ENCODE results near the gene SFXN1.

The SFXN1 gene

DNA sequence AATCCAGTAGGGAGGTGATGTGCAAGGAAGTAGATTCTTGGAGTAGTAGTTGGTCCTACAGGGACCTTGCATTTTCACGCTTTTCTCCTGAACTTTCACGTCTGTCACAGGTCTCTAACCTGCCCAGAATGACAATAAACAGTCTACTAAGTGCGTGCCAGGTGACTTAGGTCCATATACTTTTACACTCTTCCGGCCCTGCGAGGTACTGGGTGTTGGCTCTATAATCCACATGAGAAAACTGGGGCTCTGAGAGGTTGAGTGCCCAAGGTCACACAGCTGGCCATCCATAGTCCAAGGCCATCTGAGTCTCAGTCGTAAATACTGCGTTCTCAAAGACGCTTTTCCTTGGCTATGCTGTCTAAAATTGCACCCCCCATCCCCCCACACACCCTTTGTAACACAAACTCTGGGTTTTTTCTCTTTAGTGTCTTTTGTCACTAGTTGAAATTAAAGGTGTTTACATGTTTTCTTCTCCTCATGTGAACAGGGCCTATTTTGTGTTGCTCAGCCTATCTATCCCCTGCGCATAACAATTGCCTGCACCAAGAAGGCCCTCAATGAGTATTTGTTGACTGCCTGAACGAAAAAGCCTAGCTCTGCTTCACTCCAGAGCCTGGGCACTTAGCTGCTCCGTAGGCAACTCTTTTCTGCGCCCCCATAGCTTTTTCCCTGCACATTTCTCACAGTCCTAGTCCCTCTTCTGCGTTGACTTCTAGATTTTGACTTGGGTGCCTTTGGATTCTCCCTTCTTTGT is 943 bp downstream of the SFXN1 start:
- peaks cover 13% of the 10 kb centered on the region for H3K4me1 ChIP-seq (ENCODE audit: insufficient read depth, low read length)
- peak overlapping the region; percentile 61 for H3K27ac ChIP-seq (ENCODE audit: low read depth, low read length)
- peak overlapping the region; percentile 24 for H3K9ac ChIP-seq (ENCODE audit: low read length)
- no peaks in the 10 kb centered on the region for H3K9me3 ChIP-seq (ENCODE audit: low read length)
- H3K4me3 ChIP-seq (ENCODE audit: low read depth in 1 of 2, low read length in 2 of 2): peak overlapping the region; percentile 62 to 86
- H3K27me3 ChIP-seq (ENCODE audit: control insufficient read depth in 1 of 2, insufficient read depth in 2 of 2, low read length in 2 of 2): no peaks in the 10 kb centered on the region
- H3K36me3 ChIP-seq (ENCODE audit: insufficient read depth, low read length): no peaks in the 10 kb centered on the region

- H3K36me3 ChIP-seq (ENCODE audit: insufficient read depth, low read length): no peaks in the 10 kb centered on the region
- H3K9ac ChIP-seq (ENCODE audit: low read length): no peak overlapping the region
- peaks cover 9% of the 10 kb centered on the region for H3K4me1 ChIP-seq (ENCODE audit: insufficient read depth, low read length)
- no peaks in the 10 kb centered on the region for H3K27me3 ChIP-seq (ENCODE audit: control insufficient read depth in 1 of 2, insufficient read depth in 2 of 2, low read length in 2 of 2)
- H3K9me3 ChIP-seq (ENCODE audit: low read length): no peaks in the 10 kb centered on the region
- H3K4me3 ChIP-seq (ENCODE audit: low read depth in 1 of 2, low read length in 2 of 2): no peak overlapping the region
- no peak overlapping the region for H3K27ac ChIP-seq (ENCODE audit: low read depth, low read length)
Measured at GRCh38 chr5:175483337-175483736, 5.0 kb downstream of the SFXN1 start.

- Histone ChIP-seq H3K27me3 (ENCODE audit: control insufficient read depth in 1 of 2, insufficient read depth in 2 of 2, low read length in 2 of 2) (no peaks in the 10 kb centered on the region), H3K9me3 (ENCODE audit: low read length) (no peaks in the 10 kb centered on the region), H3K4me3 (ENCODE audit: low read depth in 1 of 2, low read length in 2 of 2) (no peak overlapping the region), H3K36me3 (ENCODE audit: insufficient read depth, low read length) (no peaks in the 10 kb centered on the region), H3K4me1 (ENCODE audit: insufficient read depth, low read length) (peaks cover 7% of the 10 kb centered on the region), H3K27ac (ENCODE audit: low read depth, low read length) (no peak overlapping the region), H3K9ac (ENCODE audit: low read length) (no peak overlapping the region)
Measured at GRCh38 chr5:175484322-175484721, 6.0 kb downstream of the SFXN1 start.

- Histone ChIP-seq H3K9me3 (ENCODE audit: low read length) (no peaks in the 10 kb centered on the region), H3K27me3 (ENCODE audit: control insufficient read depth in 1 of 2, insufficient read depth in 2 of 2, low read length in 2 of 2) (no peaks in the 10 kb centered on the region), H3K27ac (ENCODE audit: low read depth, low read length) (no peak overlapping the region), H3K36me3 (ENCODE audit: insufficient read depth, low read length) (no peaks in the 10 kb centered on the region), H3K4me3 (ENCODE audit: low read depth in 1 of 2, low read length in 2 of 2) (no peak overlapping the region), H3K9ac (ENCODE audit: low read length) (no peak overlapping the region), H3K4me1 (ENCODE audit: insufficient read depth, low read length) (peaks cover 2% of the 10 kb centered on the region)
Measured at GRCh38 chr5:175484829-175485228, 6.5 kb downstream of the SFXN1 start.

- Histone ChIP-seq H3K4me3 (ENCODE audit: low read depth in 1 of 2, low read length in 2 of 2) (no peak overlapping the region), H3K27ac (ENCODE audit: low read depth, low read length) (no peak overlapping the region), H3K9ac (ENCODE audit: low read length) (no peak overlapping the region), H3K9me3 (ENCODE audit: low read length) (no peaks in the 10 kb centered on the region), H3K4me1 (ENCODE audit: insufficient read depth, low read length) (no peaks in the 10 kb centered on the region), H3K36me3 (ENCODE audit: insufficient read depth, low read length) (no peaks in the 10 kb centered on the region), H3K27me3 (ENCODE audit: control insufficient read depth in 1 of 2, insufficient read depth in 2 of 2, low read length in 2 of 2) (no peaks in the 10 kb centered on the region)
Measured at GRCh38 chr5:175485631-175486030, 7.3 kb downstream of the SFXN1 start.

GRCh38 chr5:175487514-175488222 is 9.3 kb downstream of the SFXN1 start:
- Histone ChIP-seq H3K4me1 (ENCODE audit: insufficient read depth, low read length) (no peaks in the 10 kb centered on the region), H3K36me3 (ENCODE audit: insufficient read depth, low read length) (peaks cover 8% of the 10 kb centered on the region), H3K27ac (ENCODE audit: low read depth, low read length) (no peak overlapping the region), H3K9me3 (ENCODE audit: low read length) (no peaks in the 10 kb centered on the region), H3K27me3 (ENCODE audit: control insufficient read depth in 1 of 2, insufficient read depth in 2 of 2, low read length in 2 of 2) (no peaks in the 10 kb centered on the region), H3K4me3 (ENCODE audit: low read depth in 1 of 2, low read length in 2 of 2) (no peak overlapping the region), H3K9ac (ENCODE audit: low read length) (no peak overlapping the region)

DNA sequence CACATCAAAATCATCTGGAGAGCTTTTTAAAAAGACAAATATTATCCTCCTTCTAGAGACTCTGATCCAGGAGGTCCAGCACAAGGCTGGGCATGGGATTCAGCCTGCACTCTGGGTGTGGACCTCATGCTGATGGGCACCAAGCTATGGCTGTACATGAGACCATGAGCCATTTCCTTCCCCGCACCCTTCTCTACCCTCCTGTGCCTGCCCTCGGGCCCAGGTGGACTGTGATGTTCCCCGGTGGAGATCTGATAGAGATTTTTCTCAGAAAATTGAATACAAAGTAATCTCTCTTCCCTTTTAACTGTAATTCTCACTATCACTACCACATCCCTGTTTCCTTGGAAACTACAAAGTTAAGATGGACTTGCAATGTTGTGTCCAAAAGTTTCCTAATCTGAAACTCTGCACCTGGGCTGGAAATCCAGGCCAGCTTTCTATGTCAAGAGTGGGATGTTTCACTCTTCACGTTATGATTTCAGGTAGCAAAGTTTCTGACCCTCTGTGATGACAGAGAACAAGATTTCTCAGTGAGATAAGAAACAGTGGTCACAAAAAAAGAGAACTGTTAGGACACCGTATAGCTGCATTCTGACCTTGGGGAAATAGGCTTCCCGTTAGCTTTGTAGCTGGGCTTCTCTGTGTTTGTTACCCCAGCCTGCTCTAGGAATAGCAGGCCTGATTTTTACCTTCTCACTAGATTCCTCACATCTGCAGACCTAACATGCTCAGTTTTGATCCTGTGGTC is 11.5 kb downstream of the SFXN1 start:
- peaks cover 19% of the 10 kb centered on the region for H3K36me3 ChIP-seq (ENCODE audit: insufficient read depth, low read length)
- H3K4me3 ChIP-seq (ENCODE audit: low read depth in 1 of 2, low read length in 2 of 2): no peak overlapping the region
- no peak overlapping the region for H3K9ac ChIP-seq (ENCODE audit: low read length)
- H3K4me1 ChIP-seq (ENCODE audit: insufficient read depth, low read length): no peaks in the 10 kb centered on the region
- H3K9me3 ChIP-seq (ENCODE audit: low read length): no peaks in the 10 kb centered on the region
- no peak overlapping the region for H3K27ac ChIP-seq (ENCODE audit: low read depth, low read length)
- H3K27me3 ChIP-seq (ENCODE audit: control insufficient read depth in 1 of 2, insufficient read depth in 2 of 2, low read length in 2 of 2): no peaks in the 10 kb centered on the region

DNA sequence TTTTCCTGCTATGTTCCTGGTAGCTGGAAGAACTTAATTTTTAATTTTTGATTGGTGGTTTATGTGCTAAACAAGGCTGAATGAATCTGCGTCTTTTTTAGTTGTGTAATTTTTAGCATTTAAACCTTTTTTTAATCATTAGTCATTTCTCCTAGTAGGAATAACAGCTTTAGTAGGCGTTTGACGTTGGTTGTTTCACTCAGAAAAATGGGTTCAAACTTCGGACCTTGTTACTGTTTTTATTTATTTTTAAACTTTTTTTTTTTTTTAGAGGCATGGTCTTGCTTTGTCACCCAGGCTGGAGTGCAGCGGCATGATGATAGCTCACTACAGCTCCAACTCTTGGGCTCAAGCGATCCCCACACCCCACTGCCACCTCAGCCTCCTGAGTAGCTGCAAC is 12.9 kb downstream of the SFXN1 start:
- H3K9me3 ChIP-seq (ENCODE audit: low read length): no peaks in the 10 kb centered on the region
- no peak overlapping the region for H3K9ac ChIP-seq (ENCODE audit: low read length)
- H3K36me3 ChIP-seq (ENCODE audit: insufficient read depth, low read length): peaks cover 19% of the 10 kb centered on the region

DNA sequence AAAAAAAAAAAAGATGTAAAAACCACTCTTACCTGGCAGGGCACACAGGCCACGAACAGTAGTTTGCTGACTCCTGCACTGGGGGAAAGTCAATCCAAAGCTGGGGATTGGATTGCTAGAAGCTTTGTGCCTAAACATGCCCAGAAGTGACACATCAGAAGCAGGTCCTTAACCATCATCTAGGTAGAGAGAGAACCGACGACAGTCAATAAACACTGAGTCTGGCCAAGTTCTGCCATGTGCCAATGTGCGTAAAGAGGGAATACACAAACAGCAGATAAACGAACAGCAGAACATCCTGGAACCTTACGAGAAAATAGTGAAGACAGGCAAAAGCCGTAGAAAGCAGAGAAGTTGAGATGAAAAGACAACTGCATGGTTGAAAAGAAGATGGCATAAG is 14.9 kb downstream of the SFXN1 start:
- no peaks in the 10 kb centered on the region for H3K9me3 ChIP-seq (ENCODE audit: low read length)
- no peak overlapping the region for H3K4me3 ChIP-seq (ENCODE audit: low read depth in 1 of 2, low read length in 2 of 2)
- H3K36me3 ChIP-seq (ENCODE audit: insufficient read depth, low read length): peaks cover 19% of the 10 kb centered on the region

More for the DNA sequence above, 12.9 kb downstream of the SFXN1 start:
- H3K4me3 ChIP-seq (ENCODE audit: low read depth in 1 of 2, low read length in 2 of 2): no peak overlapping the region
- no peaks in the 10 kb centered on the region for H3K4me1 ChIP-seq (ENCODE audit: insufficient read depth, low read length)
- no peaks in the 10 kb centered on the region for H3K27me3 ChIP-seq (ENCODE audit: control insufficient read depth in 1 of 2, insufficient read depth in 2 of 2, low read length in 2 of 2)
- no peak overlapping the region for H3K27ac ChIP-seq (ENCODE audit: low read depth, low read length)

DNA sequence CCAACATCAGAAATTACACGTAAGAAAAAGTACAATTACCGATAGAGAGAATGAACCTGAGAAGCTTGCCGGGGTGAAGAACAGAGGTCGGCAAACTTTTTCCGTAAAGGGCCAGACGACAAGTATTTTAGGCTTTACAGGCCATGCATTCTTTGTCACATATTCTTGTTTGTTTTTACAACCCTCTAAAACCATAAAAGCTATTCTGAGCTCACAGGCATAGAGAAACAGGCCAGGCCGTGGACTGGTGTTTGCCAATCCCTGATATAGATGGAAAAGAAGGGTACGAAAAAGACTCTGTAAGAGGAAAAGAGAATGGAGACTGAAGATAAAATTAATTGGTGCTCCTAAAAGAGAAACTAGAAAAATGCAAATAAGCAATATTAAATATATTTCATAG is 15.4 kb downstream of the SFXN1 start:
- Histone ChIP-seq H3K36me3 (ENCODE audit: insufficient read depth, low read length) (peaks cover 19% of the 10 kb centered on the region), H3K27me3 (ENCODE audit: control insufficient read depth in 1 of 2, insufficient read depth in 2 of 2, low read length in 2 of 2) (no peaks in the 10 kb centered on the region), H3K9me3 (ENCODE audit: low read length) (no peaks in the 10 kb centered on the region), H3K4me1 (ENCODE audit: insufficient read depth, low read length) (no peaks in the 10 kb centered on the region), H3K4me3 (ENCODE audit: low read depth in 1 of 2, low read length in 2 of 2) (no peak overlapping the region), H3K9ac (ENCODE audit: low read length) (no peak overlapping the region), H3K27ac (ENCODE audit: low read depth, low read length) (no peak overlapping the region)

More for the DNA sequence above, 14.9 kb downstream of the SFXN1 start:
- no peak overlapping the region for H3K27ac ChIP-seq (ENCODE audit: low read depth, low read length)
- no peaks in the 10 kb centered on the region for H3K27me3 ChIP-seq (ENCODE audit: control insufficient read depth in 1 of 2, insufficient read depth in 2 of 2, low read length in 2 of 2)
- no peaks in the 10 kb centered on the region for H3K4me1 ChIP-seq (ENCODE audit: insufficient read depth, low read length)
- H3K9ac ChIP-seq (ENCODE audit: low read length): no peak overlapping the region
